Stomach (tissue), 4 donors: ENCODE results near the gene RRP36.

Source experiments
- EP300 ChIP-seq: sonication (generic); formaldehyde crosslinking; IDR thresholded peaks from one replicate; pipeline ENCODE4 v1.6.1; 2017; ENCODE audit warnings: antibody characterized with exemption
- POLR2A ChIP-seq, 4 donors: fragments of 450-650 bp; IDR thresholded peaks; one replicate each; pipeline ENCODE4 v1.6.1; 2016; ENCODE audit warnings: antibody characterized with exemption in 4 of 4, control low read depth in 2 of 4, mild to moderate bottlenecking in 1 of 4, moderate library complexity in 1 of 4
- POLR2AphosphoS5 ChIP-seq, 3 donors: sonication (generic); formaldehyde crosslinking; IDR thresholded peaks; one replicate each; pipeline ENCODE4 v1.6.1; 2016; ENCODE audit warnings: antibody characterized with exemption in 3 of 3
- TF ChIP-seq, protein P1 (sequence below), 7 experiments: fragments of 450-650 bp in 4 of 7; fragments of 200-600 bp in 3 of 7; sonication (generic) in 3 of 7; IDR thresholded peaks; one replicate each; pipeline ENCODE4 v1.5.1; 2016 to 2019; ENCODE audit warnings: antibody characterized with exemption in 7 of 7, control low read depth in 2 of 7, mild to moderate bottlenecking in 1 of 7

DNA sequence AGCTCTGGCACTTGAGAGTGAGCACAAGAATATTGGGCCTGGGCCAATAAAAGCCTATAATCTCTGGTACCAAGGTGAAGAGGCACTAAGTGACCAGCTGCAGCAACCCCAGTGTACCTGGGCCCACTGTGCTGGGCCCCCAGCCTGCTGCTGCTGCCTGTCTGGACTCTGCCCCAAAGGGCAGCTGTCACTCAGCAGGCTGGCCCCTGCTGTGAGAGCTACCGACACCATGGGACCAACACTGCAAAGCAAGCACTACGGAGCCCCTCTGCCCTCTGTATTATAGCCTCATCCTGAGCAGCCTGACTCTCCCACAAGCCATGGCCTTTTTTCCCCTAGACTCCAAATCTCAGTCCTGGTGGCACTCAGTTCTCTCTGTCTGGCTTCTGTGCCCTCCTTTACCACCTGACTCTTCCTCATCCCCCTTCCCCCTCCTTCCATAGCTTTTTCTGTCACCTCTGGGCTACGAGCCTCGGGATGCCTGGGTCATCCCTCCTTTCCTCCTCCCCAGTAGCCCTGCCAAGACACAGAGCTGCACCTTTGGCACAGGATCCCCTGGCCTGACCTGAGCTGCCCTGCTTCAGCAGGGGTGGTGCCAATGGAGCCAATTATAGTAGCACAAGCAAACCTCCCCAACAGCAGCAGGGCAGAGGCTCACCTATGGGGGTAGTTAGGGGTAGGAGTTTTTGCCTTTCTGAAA lies 14.2 kb downstream of the RRP36 start:
- TF ChIP-seq, protein P1, sequence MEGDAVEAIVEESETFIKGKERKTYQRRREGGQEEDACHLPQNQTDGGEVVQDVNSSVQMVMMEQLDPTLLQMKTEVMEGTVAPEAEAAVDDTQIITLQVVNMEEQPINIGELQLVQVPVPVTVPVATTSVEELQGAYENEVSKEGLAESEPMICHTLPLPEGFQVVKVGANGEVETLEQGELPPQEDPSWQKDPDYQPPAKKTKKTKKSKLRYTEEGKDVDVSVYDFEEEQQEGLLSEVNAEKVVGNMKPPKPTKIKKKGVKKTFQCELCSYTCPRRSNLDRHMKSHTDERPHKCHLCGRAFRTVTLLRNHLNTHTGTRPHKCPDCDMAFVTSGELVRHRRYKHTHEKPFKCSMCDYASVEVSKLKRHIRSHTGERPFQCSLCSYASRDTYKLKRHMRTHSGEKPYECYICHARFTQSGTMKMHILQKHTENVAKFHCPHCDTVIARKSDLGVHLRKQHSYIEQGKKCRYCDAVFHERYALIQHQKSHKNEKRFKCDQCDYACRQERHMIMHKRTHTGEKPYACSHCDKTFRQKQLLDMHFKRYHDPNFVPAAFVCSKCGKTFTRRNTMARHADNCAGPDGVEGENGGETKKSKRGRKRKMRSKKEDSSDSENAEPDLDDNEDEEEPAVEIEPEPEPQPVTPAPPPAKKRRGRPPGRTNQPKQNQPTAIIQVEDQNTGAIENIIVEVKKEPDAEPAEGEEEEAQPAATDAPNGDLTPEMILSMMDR (IDR thresholded peaks at IDR 0.05): no peak
- TF ChIP-seq POLR2A (IDR thresholded peaks at IDR 0.05) (no peak), POLR2AphosphoS5 (IDR thresholded peaks at IDR 0.05) (no peak), EP300 (no peak)
